ENCODE measurements around the gene ARF1. TPM values are rescaled to one million over a fixed set of nuclear protein-coding genes. Genes with fewer than 3 reads are reported as not detected.

Gene ARF1
- total RNA-seq, 1 donor from 2014 or later = 240 TPM

DNA sequence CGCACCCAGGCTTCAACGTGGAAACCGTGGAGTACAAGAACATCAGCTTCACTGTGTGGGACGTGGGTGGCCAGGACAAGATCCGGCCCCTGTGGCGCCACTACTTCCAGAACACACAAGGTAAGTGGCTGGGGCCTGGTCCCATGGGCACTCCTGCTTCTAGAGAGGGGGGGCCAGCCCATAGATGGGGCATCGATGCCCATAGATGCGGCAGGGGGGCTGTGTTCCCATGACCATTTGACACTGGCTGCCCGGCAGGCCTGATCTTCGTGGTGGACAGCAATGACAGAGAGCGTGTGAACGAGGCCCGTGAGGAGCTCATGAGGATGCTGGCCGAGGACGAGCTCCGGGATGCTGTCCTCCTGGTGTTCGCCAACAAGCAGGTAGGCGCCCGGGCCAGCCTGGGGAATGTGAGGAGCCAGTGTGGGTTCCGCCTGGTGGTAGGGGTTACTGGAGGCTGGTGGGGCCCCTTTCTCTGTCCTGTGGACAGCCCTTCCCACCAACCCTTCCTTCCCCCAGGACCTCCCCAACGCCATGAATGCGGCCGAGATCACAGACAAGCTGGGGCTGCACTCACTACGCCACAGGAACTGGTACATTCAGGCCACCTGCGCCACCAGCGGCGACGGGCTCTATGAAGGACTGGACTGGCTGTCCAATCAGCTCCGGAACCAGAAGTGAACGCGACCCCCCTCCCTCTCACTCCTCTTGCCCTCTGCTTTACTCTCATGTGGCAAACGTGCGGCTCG is 15.0 kb downstream of the ARF1 start:
- H3K36me3 ChIP-seq (ENCODE audit: control insufficient read depth, insufficient read depth, low read length) = peaks cover 20% of the 10 kb centered on the region
- TF ChIP-seq CTCF (IDR thresholded peaks at IDR 0.05; ENCODE audit: insufficient read depth, low read length, severe bottlenecking) = no peak
- no peaks in the 10 kb centered on the region for H3K27me3 ChIP-seq (ENCODE audit: control insufficient read depth, insufficient read depth, low read length)
- DNase-seq (ENCODE audit: low read depth) (no peak), FAIRE-seq (no peak)
- H3K4me3 ChIP-seq (ENCODE audit: low read depth, low read length) = no peak overlapping the region

GRCh38 chr1:228098323-228098931 is 15.9 kb downstream of the ARF1 start:
- DNase-seq (ENCODE audit: low read depth) = no peak

DNA sequence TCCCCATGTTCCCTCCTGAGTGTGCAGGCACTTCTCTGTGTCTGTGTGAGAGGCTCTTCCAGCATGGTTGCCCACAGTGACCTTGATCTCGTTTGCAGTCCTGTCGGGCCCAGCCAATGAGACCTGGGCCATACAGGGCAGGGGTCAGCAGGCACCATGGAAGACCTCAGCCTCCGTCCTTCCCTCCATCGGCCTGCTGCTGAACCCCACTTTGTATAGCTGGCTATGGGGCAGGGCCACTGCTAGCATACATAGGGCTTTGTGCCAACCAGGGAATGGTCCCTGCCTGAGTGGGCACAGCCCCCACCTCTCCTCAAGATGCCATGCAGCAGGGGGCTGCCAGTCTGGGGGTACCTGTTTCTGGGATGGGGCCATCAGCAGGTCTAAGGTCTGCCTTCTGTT is 16.8 kb downstream of the ARF1 start:
- TF ChIP-seq CTCF (IDR thresholded peaks at IDR 0.05; ENCODE audit: insufficient read depth, low read length, severe bottlenecking) = no peak
- Histone ChIP-seq H3K4me3 (ENCODE audit: low read depth, low read length) (no peak overlapping the region), H3K36me3 (ENCODE audit: control insufficient read depth, insufficient read depth, low read length) (peaks cover 18% of the 10 kb centered on the region), H3K27me3 (ENCODE audit: control insufficient read depth, insufficient read depth, low read length) (no peaks in the 10 kb centered on the region)
- DNase-seq (ENCODE audit: low read depth) (no peak), FAIRE-seq (no peak)

More at GRCh38 chr1:228098323-228098931, 15.9 kb downstream of the ARF1 start:
- TF ChIP-seq CTCF (IDR thresholded peaks at IDR 0.05; ENCODE audit: insufficient read depth, low read length, severe bottlenecking) = no peak
- no peak for FAIRE-seq
- H3K27me3 ChIP-seq (ENCODE audit: control insufficient read depth, insufficient read depth, low read length) = no peaks in the 10 kb centered on the region
- peaks cover 18% of the 10 kb centered on the region for H3K36me3 ChIP-seq (ENCODE audit: control insufficient read depth, insufficient read depth, low read length)
- H3K4me3 ChIP-seq (ENCODE audit: low read depth, low read length) = no peak overlapping the region

DNA sequence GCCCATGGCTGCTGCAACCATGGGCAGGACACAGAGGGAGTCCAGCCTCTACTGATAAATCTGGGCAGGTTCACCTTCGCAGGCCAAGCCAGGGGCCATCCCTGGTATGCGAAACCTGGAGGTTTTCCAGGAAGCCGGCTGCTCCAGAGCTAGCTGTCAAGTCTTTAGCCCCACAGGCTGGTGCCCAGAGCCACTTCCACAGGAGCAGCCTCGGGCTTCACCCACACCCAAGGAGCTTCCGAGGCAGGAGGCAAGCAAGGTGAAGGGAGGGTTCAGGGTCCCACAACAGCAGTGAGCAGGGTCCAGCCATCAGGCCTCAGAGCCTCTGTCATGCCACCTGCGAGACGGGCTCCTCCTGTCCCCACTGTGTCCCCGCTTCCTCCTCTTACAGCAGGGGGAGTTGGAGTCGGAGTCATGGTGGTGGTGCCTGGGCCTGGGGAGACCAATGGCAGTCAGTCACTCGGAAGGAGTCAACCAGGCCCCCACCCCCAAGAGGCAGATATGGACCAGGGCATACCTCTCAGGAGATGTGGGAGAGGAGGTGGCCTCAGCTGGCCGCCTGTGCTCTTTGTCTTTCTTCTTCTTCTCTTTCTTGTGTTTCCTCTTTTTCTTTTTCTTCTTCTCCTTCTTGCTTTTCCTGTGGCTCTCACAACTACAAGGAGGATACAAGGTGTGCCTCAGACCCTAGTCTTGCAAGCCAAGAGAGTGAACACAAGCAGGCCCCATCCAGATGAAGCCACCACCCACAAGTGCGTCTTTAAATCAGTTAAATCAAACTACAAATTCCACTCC is 18.5 kb downstream of the ARF1 start:
- no peak for TF ChIP-seq CTCF (IDR thresholded peaks at IDR 0.05; ENCODE audit: insufficient read depth, low read length, severe bottlenecking)
- DNase-seq (ENCODE audit: low read depth) (no peak), FAIRE-seq (no peak)
- Histone ChIP-seq H3K36me3 (ENCODE audit: control insufficient read depth, insufficient read depth, low read length) (peaks cover 18% of the 10 kb centered on the region), H3K4me3 (ENCODE audit: low read depth, low read length) (no peak overlapping the region), H3K27me3 (ENCODE audit: control insufficient read depth, insufficient read depth, low read length) (no peaks in the 10 kb centered on the region)

GRCh38 chr1:228101614-228101993 is 19.1 kb downstream of the ARF1 start:
- FAIRE-seq = no peak

More at GRCh38 chr1:228101614-228101993, 19.1 kb downstream of the ARF1 start:
- no peak for TF ChIP-seq CTCF (IDR thresholded peaks at IDR 0.05; ENCODE audit: insufficient read depth, low read length, severe bottlenecking)
- Histone ChIP-seq H3K4me3 (ENCODE audit: low read depth, low read length) (peak overlapping the region; percentile 90), H3K36me3 (ENCODE audit: control insufficient read depth, insufficient read depth, low read length) (peaks cover 17% of the 10 kb centered on the region), H3K27me3 (ENCODE audit: control insufficient read depth, insufficient read depth, low read length) (no peaks in the 10 kb centered on the region)
- DNase-seq (ENCODE audit: low read depth) = no peak

Data from bronchial epithelial cell (primary cell).